GM21529 (cell line): ENCODE data around the gene SAMD11.

Experiments
- ATAC-seq: cut with Tn5 transposase; IDR thresholded peaks from one replicate; pipeline ENCODE4 v1.9.1; 2021; ENCODE audit not compliant: unreplicated experiment

SAMD11 gene

GRCh38 chr1:917076-917459, 6.7 kb upstream of the SAMD11 start:
- no peak for ATAC-seq

GRCh38 chr1:917466-918091, 6.1 kb upstream of the SAMD11 start:
- no peak for ATAC-seq

GRCh38 chr1:918353-918752, 5.4 kb upstream of the SAMD11 start:
- no peak for ATAC-seq

GRCh38 chr1:918843-919242, 4.9 kb upstream of the SAMD11 start:
- ATAC-seq: no peak

- no peak for ATAC-seq
These were observed 4.4 kb upstream of the SAMD11 start for GRCh38 chr1:919271-919872.

GRCh38 chr1:920010-920409, 3.7 kb upstream of the SAMD11 start:
- no peak for ATAC-seq

- no peak for ATAC-seq
These were observed 3.2 kb upstream of the SAMD11 start for GRCh38 chr1:920521-920920.

- ATAC-seq: no peak
These were observed 2.5 kb upstream of the SAMD11 start for GRCh38 chr1:921011-921837.

GRCh38 chr1:923991-924655, 400 bp downstream of the SAMD11 start:
- ATAC-seq: no peak

- ATAC-seq: no peak
These were observed 1.2 kb downstream of the SAMD11 start for GRCh38 chr1:924656-925560.

GRCh38 chr1:925561-926421, 2.1 kb downstream of the SAMD11 start:
- no peak for ATAC-seq

- ATAC-seq: no peak
These were observed 3.5 kb downstream of the SAMD11 start for GRCh38 chr1:927234-927633.

- ATAC-seq: no peak
These were observed 4.0 kb downstream of the SAMD11 start for GRCh38 chr1:927748-928147.

GRCh38 chr1:928825-929661, 5.3 kb downstream of the SAMD11 start:
- no peak for ATAC-seq

GRCh38 chr1:929712-930632, 6.2 kb downstream of the SAMD11 start:
- ATAC-seq: no peak

- ATAC-seq: no peak
These were observed 7.0 kb downstream of the SAMD11 start for GRCh38 chr1:930633-931138.

GRCh38 chr1:931380-932172, 7.9 kb downstream of the SAMD11 start:
- ATAC-seq: no peak
